B cell (primary cell): ENCODE data around the gene NOC4L. TPM values are rescaled to one million over a fixed set of nuclear protein-coding genes. Genes with fewer than 3 reads are reported as not detected.

Experiments used
- ATAC-seq: fragments of 200-7000 bp; cut with Tn5 transposase; one replicate; pipeline ENCODE4 v1.10.0; 2021; ENCODE audit warnings: low read depth, mild to moderate bottlenecking, moderate number of reproducible peaks, moderate library complexity
- CTCF ChIA-PET: fragments of 350-600 bp; sonication (Branson Sonifier 250); formaldehyde crosslinking; loops from one replicate; lab custom pipeline; 2021; ENCODE audit warnings: antibody characterized with exemption, inconsistent platforms; lab: Charles Lee
- POLR2A ChIA-PET: fragments of 350-600 bp; sonication (Branson Sonifier 250); formaldehyde crosslinking; loops from one replicate; lab custom pipeline; 2021; ENCODE audit warnings: antibody characterized with exemption; lab: Charles Lee
- DNase-seq: peaks from one replicate; pipeline ENCODE4 v3.0.0; 2013
- H2AFZ ChIP-seq: 2 replicates; pipeline ENCODE4 v1.6.1; 2012; ENCODE audit warnings: mild to moderate bottlenecking, low read depth, low read length; ENCODE audit not compliant: insufficient read depth, poor library complexity, severe bottlenecking
- H3K27ac ChIP-seq, 2 donors: 1 replicate in 1 of 2; 2 replicates in 1 of 2; pipeline ENCODE4 v1.5.1; 2012 to 2013; ENCODE audit warnings: low read length in 2 of 2, mild to moderate bottlenecking in 2 of 2, moderate library complexity in 1 of 2
- H3K27me3 ChIP-seq, 4 experiments: fragments of 200-600 bp in 1 of 4; sonication (generic) in 1 of 4; replicated peaks in 1 of 4; 1 replicate in 2 of 4; 2 replicates in 2 of 4; pipeline versions ENCODE4 v1.6.1 to v1.7.0; 2013 to 2016; ENCODE audit warnings: low read length in 3 of 4, mild to moderate bottlenecking in 2 of 4, mixed read lengths in 1 of 4, moderate library complexity in 1 of 4; ENCODE audit not compliant: insufficient read depth in 4 of 4, control insufficient read depth in 3 of 4; ENCODE audit errors: control extremely low read depth in 1 of 4
- H3K36me3 ChIP-seq, 2 experiments: replicated peaks in 1 of 2; 1 replicate in 1 of 2; 2 replicates in 1 of 2; pipeline versions ENCODE4 v1.6.1 to v1.7.1; 2013; ENCODE audit warnings: low read length in 1 of 2; ENCODE audit not compliant: insufficient read depth in 2 of 2, control insufficient read depth in 1 of 2; ENCODE audit errors: control extremely low read depth in 1 of 2, extremely low read depth in 1 of 2
- H3K4me1 ChIP-seq, 2 donors: fragments of 200-600 bp in 1 of 2; sonication (generic) in 1 of 2; 1 replicate in 1 of 2; 2 replicates in 1 of 2; pipeline versions ENCODE4 v1.5.1 to v1.6.1; 2013 to 2017; ENCODE audit warnings: low read length in 2 of 2; ENCODE audit not compliant: control insufficient read depth in 2 of 2, insufficient read depth in 2 of 2
- H3K4me2 ChIP-seq: replicated peaks from 2 replicates; pipeline ENCODE3; 2012; ENCODE audit warnings: mild to moderate bottlenecking, low read depth, low read length; ENCODE audit not compliant: poor library complexity, severe bottlenecking
- H3K4me3 ChIP-seq, 5 experiments: fragments of 200-600 bp in 1 of 5; sonication (generic) in 1 of 5; 1 replicate in 3 of 5; 2 replicates in 2 of 5; pipeline versions ENCODE4 v1.5.1 to v1.7.0; 2011 to 2016; ENCODE audit warnings: low read length in 4 of 5, mild to moderate bottlenecking in 4 of 5, low read depth in 2 of 5, control low read depth in 1 of 5, moderate library complexity in 1 of 5; ENCODE audit not compliant: insufficient read depth in 1 of 5; ENCODE audit errors: control extremely low read depth in 1 of 5, extremely low read depth in 1 of 5
- H3K79me2 ChIP-seq: fragments of 200-600 bp; sonication (generic); one replicate; pipeline ENCODE4 v1.6.0; 2016; ENCODE audit warnings: low read length; ENCODE audit not compliant: control insufficient read depth, insufficient read depth
- H3K9ac ChIP-seq: fragments of 200-600 bp; sonication (generic); 2 replicates; pipeline ENCODE4 v1.6.1; 2017; ENCODE audit warnings: mild to moderate bottlenecking, low read length, moderate library complexity
- H3K9me3 ChIP-seq, 3 donors: one replicate each; pipeline versions ENCODE4 v1.6.1 to v1.7.1; 2013; ENCODE audit warnings: low read length in 2 of 3; ENCODE audit not compliant: control insufficient read depth in 2 of 3, insufficient read depth in 1 of 3; ENCODE audit errors: control extremely low read depth in 1 of 3
- H4K20me1 ChIP-seq: 2 replicates; pipeline ENCODE4 v1.6.0; 2012; ENCODE audit warnings: mild to moderate bottlenecking, low read length; ENCODE audit not compliant: insufficient read depth, control insufficient read depth, poor library complexity, severe bottlenecking
- H3K27ac Mint-ChIP-seq: one replicate; pipeline ENCODE4 v1.8.0; 2021; ENCODE audit warnings: mixed read lengths
- H3K27me3 Mint-ChIP-seq: one replicate; pipeline ENCODE4 v1.8.0; 2021; ENCODE audit warnings: mixed read lengths
- H3K4me1 Mint-ChIP-seq: one replicate; pipeline ENCODE4 v1.8.0; 2021; ENCODE audit warnings: mixed read lengths
- H3K4me3 Mint-ChIP-seq: one replicate; pipeline ENCODE4 v1.8.0; 2021; ENCODE audit warnings: mixed read lengths
- H3K9me3 Mint-ChIP-seq: one replicate; pipeline ENCODE4 v1.8.0; 2022; ENCODE audit warnings: mixed read lengths; ENCODE audit not compliant: insufficient read depth
- EZH2 ChIP-seq: IDR thresholded peaks from 2 replicates; pipeline ENCODE4 v1.6.1; 2012; ENCODE audit warnings: borderline replicate concordance, low read depth, mild to moderate bottlenecking, moderate library complexity, low read length; ENCODE audit not compliant: insufficient read depth, poor library complexity, severe bottlenecking
- WGBS: methylation state at CpG from one replicate; pipeline ENCODE4 v1.1.5; 2013; ENCODE audit warnings: missing lambda C conversion rate; ENCODE audit not compliant: insufficient coverage; 5-methylcytosine and 5-hydroxymethylcytosine counted together
- intact Hi-C: fragments of 100-400 bp; cut with micrococcal nuclease; formaldehyde crosslinking; loops from one replicate; pipeline ENCODE4 v1.10.0; 2022
- polyA plus RNA-seq: library from polyadenylated mRNA; depleted of rRNA; stranded (reverse); fragments of >200 nt; gene quantifications from 2 replicates; pipeline ENCODE4 v1.2.3, GENCODE V29; 2012
- total RNA-seq, 2 donors: library from RNA; stranded (reverse); fragments of 120-200 nt in 1 of 2; gene quantifications; 1 replicate in 1 of 2; 2 replicates in 1 of 2; pipeline versions ENCODE4 v1.2.3 to v1.2.4, GENCODE V29; 2013 to 2022
- TF ChIP-seq, protein P1 (sequence below): fragments of 200-600 bp; IDR thresholded peaks from one replicate; pipeline ENCODE4 v1.8.0; 2022; ENCODE audit warnings: antibody characterized with exemption, mild to moderate bottlenecking

NOC4L gene
- total and polyA plus RNA-seq, 2 donors (not counting 1 experiment from before 2014, with no cell fraction given): 13.1 to 21.9 TPM

DNA sequence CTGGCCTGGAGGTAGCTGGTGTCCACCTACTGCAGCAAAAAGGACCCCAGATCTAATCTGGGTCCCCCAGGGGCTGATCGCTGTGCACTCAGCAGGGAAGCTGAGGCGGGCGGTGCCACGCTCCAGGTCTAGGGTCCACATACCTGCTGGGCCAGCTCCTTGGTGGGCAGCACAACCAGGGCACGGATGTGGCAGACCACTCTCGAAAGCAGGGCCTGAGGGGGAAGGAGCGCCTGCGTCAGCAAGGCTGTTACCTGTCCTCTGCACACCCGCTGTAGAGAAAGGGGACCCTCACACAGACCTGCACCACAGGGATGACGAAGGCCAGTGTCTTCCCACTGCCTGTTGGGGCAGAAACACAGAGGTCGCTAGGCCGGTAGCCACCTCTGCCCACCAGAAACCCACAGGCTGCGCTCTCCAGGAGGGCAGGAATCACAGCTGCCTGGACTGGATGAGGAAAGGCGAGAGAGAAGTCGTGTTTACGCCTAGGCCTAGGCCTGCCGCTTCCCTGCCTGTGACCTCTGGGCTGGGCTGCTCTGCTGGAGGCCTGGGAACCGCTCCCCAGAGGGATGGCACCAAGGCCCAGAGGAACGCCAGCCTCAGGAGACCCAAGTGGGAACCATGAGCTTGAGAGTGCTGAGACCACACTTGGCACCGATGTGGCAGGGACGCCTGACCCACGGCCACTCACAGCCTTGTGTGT is 2.1 kb upstream of the NOC4L start:
- H3K4me1 ChIP-seq: peaks cover 15 to 21% of the 10 kb centered on the region in 2 donors
- Mint-ChIP-seq H3K27ac (peak overlapping the region; percentile 90), H3K9me3 (no peaks in the 10 kb centered on the region), H3K4me3 (peak overlapping the region; percentile 87), H3K27me3 (no peaks in the 10 kb centered on the region), H3K4me1 (peaks cover 27% of the 10 kb centered on the region)
- H3K4me3 ChIP-seq: no peak overlapping the region
- intact Hi-C loops: no loop called here
- 97% methylated on average over 21 of the region's 22 CpGs for WGBS
- H3K36me3 ChIP-seq: peaks cover 0 to 45% of the 10 kb centered on the region in 2 experiments
- ChIA-PET POLR2A (no interaction called here), CTCF (no interaction called here)
- no peak overlapping the region for H2AFZ ChIP-seq
- TF ChIP-seq EZH2: no peak
- TF ChIP-seq, protein P1, sequence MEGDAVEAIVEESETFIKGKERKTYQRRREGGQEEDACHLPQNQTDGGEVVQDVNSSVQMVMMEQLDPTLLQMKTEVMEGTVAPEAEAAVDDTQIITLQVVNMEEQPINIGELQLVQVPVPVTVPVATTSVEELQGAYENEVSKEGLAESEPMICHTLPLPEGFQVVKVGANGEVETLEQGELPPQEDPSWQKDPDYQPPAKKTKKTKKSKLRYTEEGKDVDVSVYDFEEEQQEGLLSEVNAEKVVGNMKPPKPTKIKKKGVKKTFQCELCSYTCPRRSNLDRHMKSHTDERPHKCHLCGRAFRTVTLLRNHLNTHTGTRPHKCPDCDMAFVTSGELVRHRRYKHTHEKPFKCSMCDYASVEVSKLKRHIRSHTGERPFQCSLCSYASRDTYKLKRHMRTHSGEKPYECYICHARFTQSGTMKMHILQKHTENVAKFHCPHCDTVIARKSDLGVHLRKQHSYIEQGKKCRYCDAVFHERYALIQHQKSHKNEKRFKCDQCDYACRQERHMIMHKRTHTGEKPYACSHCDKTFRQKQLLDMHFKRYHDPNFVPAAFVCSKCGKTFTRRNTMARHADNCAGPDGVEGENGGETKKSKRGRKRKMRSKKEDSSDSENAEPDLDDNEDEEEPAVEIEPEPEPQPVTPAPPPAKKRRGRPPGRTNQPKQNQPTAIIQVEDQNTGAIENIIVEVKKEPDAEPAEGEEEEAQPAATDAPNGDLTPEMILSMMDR: no peak
- no peak overlapping the region for H3K9ac ChIP-seq
- peak overlapping the region; percentile 87 for H3K4me2 ChIP-seq
- ATAC-seq (no peak), DNase-seq (no peak)
- H3K27ac ChIP-seq: no peak overlapping the region
- H3K9me3 ChIP-seq: no peaks in the 10 kb centered on the region
- H4K20me1 ChIP-seq: peaks cover 24% of the 10 kb centered on the region
- peaks cover 48% of the 10 kb centered on the region for H3K79me2 ChIP-seq
- H3K27me3 ChIP-seq: no peaks in the 10 kb centered on the region

DNA sequence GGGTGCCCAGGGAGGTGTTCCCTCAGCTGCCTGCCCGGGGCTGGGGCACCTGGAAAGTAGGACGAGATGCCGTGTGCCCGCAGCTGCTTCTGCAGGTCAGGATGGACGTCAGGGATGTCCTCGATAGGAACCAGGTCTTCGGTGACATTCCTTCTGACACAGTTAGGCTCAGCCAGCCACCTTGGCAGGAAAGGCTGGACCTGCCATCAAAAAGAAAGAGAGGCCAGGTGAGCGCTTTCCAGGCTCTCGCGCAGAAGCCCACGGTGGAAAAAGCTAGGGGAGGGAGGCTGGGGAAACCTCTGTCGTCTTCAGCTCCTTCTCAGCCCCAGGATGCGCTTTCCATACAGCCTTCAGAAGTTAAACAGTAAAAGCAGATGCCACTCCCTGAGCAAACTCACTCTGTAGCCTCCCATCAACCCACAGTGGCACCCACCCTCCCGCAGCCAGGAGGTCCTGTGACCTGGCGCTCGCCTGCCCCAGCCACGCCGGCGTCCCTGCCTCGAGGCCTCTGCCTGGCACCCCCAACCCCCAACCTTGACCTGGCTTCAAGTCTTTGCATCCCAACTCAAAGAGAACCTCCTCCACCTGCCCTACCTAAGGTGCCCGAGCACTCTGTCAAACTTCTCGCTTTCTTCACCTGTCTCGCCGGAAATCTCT is 1.4 kb upstream of the NOC4L start:
- Histone ChIP-seq H3K9me3 (no peaks in the 10 kb centered on the region), H3K36me3 (peaks cover 0 to 52% of the 10 kb centered on the region in 2 experiments), H2AFZ (no peak overlapping the region), H3K9ac (peak overlapping the region; percentile 66), H3K4me3 (peak overlapping the region in 4 of 5 experiments; percentile 35 to 90 (median 76)), H3K27me3 (no peaks in the 10 kb centered on the region), H4K20me1 (peaks cover 31% of the 10 kb centered on the region), H3K4me2 (peak overlapping the region; percentile 87), H3K4me1 (peaks cover 15 to 21% of the 10 kb centered on the region in 2 donors), H3K27ac (no peak overlapping the region), H3K79me2 (peaks cover 55% of the 10 kb centered on the region)
- 84% methylated on average over 20 of the region's 24 CpGs for WGBS
- intact Hi-C loops: no loop called here
- Mint-ChIP-seq H3K9me3 (no peaks in the 10 kb centered on the region), H3K4me1 (peaks cover 27% of the 10 kb centered on the region), H3K27me3 (no peaks in the 10 kb centered on the region), H3K4me3 (peak overlapping the region; percentile 87), H3K27ac (peak overlapping the region; percentile 90)
- ATAC-seq: no peak
- TF ChIP-seq, protein P1: no peak
- no peak for TF ChIP-seq EZH2
- ChIA-PET CTCF (interaction anchor here (0.6 kb wide), 1 partner anchor 472 kb away, joined by 3 read pairs; no protein-coding TSS in a partner anchor), POLR2A (no interaction called here)
- no peak for DNase-seq
